A549 treated with AZD9567 at 1 μM for 4 hours (cell line): Measurements from ENCODE around the gene CLEC16A. TPM values are rescaled to one million over a fixed set of nuclear protein-coding genes. Genes with fewer than 3 reads are reported as not detected.

Experiments
- total RNA-seq: library from RNA; stranded (reverse); fragments of 200-300 nt; extraction: Qiagen RNA extraction; gene quantifications from 5 replicates; pipeline ENCODE4 v1.2.3, GENCODE V29; 2022; ENCODE audit not compliant: insufficient read depth

CLEC16A gene, protein sequence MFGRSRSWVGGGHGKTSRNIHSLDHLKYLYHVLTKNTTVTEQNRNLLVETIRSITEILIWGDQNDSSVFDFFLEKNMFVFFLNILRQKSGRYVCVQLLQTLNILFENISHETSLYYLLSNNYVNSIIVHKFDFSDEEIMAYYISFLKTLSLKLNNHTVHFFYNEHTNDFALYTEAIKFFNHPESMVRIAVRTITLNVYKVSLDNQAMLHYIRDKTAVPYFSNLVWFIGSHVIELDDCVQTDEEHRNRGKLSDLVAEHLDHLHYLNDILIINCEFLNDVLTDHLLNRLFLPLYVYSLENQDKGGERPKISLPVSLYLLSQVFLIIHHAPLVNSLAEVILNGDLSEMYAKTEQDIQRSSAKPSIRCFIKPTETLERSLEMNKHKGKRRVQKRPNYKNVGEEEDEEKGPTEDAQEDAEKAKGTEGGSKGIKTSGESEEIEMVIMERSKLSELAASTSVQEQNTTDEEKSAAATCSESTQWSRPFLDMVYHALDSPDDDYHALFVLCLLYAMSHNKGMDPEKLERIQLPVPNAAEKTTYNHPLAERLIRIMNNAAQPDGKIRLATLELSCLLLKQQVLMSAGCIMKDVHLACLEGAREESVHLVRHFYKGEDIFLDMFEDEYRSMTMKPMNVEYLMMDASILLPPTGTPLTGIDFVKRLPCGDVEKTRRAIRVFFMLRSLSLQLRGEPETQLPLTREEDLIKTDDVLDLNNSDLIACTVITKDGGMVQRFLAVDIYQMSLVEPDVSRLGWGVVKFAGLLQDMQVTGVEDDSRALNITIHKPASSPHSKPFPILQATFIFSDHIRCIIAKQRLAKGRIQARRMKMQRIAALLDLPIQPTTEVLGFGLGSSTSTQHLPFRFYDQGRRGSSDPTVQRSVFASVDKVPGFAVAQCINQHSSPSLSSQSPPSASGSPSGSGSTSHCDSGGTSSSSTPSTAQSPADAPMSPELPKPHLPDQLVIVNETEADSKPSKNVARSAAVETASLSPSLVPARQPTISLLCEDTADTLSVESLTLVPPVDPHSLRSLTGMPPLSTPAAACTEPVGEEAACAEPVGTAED
- total RNA-seq: 8.7 to 9.9 TPM (median 9.2 TPM) in 5 replicates

DNA sequence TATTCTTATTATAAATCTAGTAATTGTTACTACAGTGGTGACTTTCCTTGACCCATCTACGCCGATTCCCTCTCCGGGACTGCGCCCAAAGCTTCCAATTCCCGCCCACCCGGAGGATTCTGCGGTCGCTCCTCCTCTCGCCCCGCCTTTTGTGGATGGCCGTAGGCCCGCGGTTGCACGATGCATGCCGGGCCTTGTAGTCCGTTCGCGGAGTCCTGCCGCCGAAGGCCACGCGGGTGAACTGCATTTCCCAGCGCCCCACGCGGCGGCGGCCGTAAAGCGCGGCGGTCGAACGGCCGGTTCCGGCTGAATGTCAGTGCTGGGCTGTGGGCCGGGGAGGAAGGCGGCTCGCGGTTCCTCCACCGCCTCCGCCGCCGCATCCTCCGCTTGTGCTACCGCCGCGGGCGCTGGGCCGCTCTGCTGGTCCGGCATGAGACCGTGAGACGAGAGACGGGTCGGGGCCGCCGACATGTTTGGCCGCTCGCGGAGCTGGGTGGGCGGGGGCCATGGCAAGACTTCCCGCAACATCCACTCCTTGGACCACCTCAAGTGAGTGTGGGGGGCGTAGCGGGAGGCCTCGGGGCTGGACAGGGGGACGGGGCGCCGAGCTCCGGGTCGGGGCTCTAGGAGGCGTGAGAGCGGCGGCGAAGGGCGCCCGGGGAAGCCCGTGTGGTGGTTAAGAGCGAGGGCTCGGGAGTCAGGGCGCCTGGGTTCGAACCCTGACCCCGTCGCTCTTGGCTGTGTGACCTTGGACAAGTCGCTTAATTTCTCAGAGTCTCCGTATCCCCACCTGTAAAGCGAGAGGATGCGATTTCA is at the start of gene CLEC16A:
CLEC16A (plus strand) TSS at position 316 of the 816 bp plus-strand sequence; CDS start at position 470, 154 bp downstream.

DNA sequence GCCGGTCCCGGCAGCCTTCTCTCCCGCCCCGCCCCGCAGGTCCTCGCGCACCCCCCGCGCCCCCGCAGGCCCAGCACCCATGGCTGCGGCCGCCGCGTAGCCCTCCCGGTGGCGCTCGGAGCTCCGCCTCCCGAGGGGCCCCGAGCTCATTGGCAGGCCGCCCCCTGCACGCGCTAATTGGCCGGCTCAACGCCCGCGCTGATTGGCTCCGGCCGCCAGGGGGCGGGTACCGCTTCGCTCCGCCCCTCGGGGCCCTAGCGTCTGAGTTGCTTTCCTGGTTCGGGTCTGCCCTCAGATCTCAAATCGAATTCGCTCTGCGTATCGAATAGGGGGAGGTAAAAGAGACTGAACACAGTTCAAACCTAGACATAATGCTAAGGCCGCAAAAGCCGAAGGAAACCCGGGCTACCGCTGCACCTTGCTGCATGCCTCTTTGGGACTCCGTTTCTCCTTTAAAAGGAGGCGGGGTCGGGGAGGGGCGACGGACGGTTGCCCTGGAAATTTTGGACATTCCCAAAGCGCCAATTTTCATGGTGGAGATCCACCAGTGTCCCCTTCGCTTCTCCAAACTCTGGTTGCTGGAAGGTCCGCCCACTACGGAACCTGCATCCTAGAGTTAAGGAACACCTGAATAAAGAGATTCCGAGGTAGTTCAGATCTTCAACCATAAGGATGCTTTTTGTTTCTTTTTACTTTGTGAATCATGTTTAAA is 1.9 kb upstream of the CLEC16A start, which contains the start of gene DEXI:
DEXI (minus strand) TSS at position 117 of the 712 bp plus-strand sequence. CDS start 463 bp downstream, outside the sequence.

Other genes starting within 250 kb of the CLEC16A start
- gene TEKT5, start 249.6 kb upstream of the CLEC16A start, total RNA-seq: not detected in 5 replicates
- 44.9 to 49.8 TPM (median 46.8 TPM) in 5 replicates for gene NUBP1, start 200.7 kb upstream of the CLEC16A start, total RNA-seq
- 0.07 to 0.13 TPM (median 0.12 TPM) in 3 of 5 replicates, not detected in the others for gene TVP23A, start 125.8 kb upstream of the CLEC16A start, total RNA-seq
- gene CIITA, start 67.4 kb upstream of the CLEC16A start, total RNA-seq: 0.09 to 0.14 TPM (median 0.11 TPM) in 4 of 5 replicates, not detected in the other
- gene DEXI, start 2.1 kb upstream of the CLEC16A start, total RNA-seq: 28.3 to 49.4 TPM (median 45.3 TPM) in 5 replicates